Measurements from ENCODE around the gene AR. TPM values are rescaled to one million over a fixed set of nuclear protein-coding genes. Genes with fewer than 3 reads are reported as not detected.

Gene AR
- total RNA-seq, 2 donors from 2014 or later, result 77.4 to 119 TPM

DNA sequence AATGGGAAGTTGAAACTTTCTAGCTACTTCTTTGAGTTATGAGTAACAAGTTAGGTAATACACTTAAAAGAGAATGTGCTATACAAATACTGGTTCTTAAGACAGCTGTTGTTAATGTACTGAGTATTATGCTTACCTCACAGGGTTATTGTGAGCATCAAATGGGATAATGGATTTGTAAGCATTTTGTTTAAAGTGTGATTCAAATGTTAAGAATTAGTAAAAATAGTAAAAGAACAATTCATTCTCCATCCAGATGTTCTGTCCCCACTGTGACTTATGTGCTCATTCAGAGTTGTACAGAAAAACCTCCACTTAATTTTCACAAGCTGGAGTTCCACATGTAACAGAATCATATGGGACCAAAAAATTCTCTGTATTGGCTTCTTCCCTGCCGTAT lies 63.6 kb downstream of the AR start:
- Histone ChIP-seq H3K27ac (no peak overlapping the region), H3K4me1 (replicated peaks) (no peaks in the 10 kb centered on the region), H3K4me3 (no peak overlapping the region), H3K27me3 (replicated peaks; ENCODE audit: insufficient read depth) (no peaks in the 10 kb centered on the region), H3K36me3 (no peaks in the 10 kb centered on the region), H3K9me3 (no peaks in the 10 kb centered on the region)
- DNase-seq (ENCODE audit: low spot score), result no peak
- TF ChIP-seq POLR2A (IDR thresholded peaks at IDR 0.05), result no peak
- TF ChIP-seq POLR2AphosphoS5 (IDR thresholded peaks at IDR 0.05), result no peak
- TF ChIP-seq, protein P1, sequence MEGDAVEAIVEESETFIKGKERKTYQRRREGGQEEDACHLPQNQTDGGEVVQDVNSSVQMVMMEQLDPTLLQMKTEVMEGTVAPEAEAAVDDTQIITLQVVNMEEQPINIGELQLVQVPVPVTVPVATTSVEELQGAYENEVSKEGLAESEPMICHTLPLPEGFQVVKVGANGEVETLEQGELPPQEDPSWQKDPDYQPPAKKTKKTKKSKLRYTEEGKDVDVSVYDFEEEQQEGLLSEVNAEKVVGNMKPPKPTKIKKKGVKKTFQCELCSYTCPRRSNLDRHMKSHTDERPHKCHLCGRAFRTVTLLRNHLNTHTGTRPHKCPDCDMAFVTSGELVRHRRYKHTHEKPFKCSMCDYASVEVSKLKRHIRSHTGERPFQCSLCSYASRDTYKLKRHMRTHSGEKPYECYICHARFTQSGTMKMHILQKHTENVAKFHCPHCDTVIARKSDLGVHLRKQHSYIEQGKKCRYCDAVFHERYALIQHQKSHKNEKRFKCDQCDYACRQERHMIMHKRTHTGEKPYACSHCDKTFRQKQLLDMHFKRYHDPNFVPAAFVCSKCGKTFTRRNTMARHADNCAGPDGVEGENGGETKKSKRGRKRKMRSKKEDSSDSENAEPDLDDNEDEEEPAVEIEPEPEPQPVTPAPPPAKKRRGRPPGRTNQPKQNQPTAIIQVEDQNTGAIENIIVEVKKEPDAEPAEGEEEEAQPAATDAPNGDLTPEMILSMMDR (IDR thresholded peaks at IDR 0.05), result no peak
- WGBS, result 80% methylated on average over 1 of the region's 1 CpG
- intact Hi-C loops (cut with DNase I), result loop anchor here (10.0 kb wide), 1 partner anchor 63 kb away; the partner anchor contains the start of gene AR

DNA sequence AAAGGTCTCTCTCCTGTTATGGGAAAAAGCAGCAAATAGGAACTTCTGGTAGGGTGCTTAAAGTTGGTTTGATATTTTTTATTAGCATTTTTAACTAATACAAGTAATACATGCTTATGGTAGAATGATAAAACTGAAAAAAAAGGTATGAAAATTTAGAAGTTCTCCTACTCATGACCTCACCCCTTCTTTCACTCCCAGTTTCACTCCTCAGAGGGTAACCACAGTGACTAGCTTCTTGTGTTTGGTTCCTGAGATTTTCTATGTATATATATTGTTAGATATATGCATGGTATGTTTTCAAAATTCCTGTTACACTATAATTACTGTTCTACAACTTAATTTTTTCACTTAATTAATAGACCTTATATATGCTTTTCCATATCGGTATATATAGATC lies 66.5 kb downstream of the AR start:
- H3K36me3 ChIP-seq, result no peaks in the 10 kb centered on the region
- DNase-seq (ENCODE audit: low spot score), result no peak
- TF ChIP-seq POLR2AphosphoS5 (IDR thresholded peaks at IDR 0.05), result no peak
- TF ChIP-seq, protein P1 (IDR thresholded peaks at IDR 0.05), result no peak
- no peak overlapping the region for H3K27ac ChIP-seq
- no peaks in the 10 kb centered on the region for H3K27me3 ChIP-seq (replicated peaks; ENCODE audit: insufficient read depth)
- H3K9me3 ChIP-seq, result no peaks in the 10 kb centered on the region
- H3K4me1 ChIP-seq (replicated peaks), result no peaks in the 10 kb centered on the region
- H3K4me3 ChIP-seq, result no peak overlapping the region
- WGBS, result 0% methylated on average over 1 of the region's 1 CpG
- intact Hi-C loops (cut with DNase I), result no loop called here

DNA sequence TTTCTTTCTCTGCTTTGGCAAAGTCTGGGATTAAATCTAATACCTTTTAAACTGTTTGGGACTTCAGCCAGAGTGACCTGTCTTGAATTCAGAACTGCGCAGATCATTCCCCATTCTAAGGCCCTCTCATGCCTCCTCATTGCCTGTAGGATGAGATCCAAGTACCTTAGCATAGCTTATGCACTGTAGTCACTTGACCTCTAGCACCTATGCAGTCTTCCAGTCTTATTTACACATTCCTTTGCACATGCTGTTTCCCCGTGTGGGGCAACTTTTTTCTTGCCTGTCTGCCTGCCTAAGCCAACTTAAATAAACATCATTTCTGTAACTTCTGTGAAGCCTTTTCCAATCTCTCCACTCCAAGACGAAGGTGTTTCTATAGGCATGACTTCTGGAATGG lies 68.4 kb downstream of the AR start:
- Histone ChIP-seq H3K27ac (no peak overlapping the region), H3K36me3 (no peaks in the 10 kb centered on the region), H3K4me1 (replicated peaks) (no peaks in the 10 kb centered on the region), H3K27me3 (replicated peaks; ENCODE audit: insufficient read depth) (no peaks in the 10 kb centered on the region), H3K9me3 (no peaks in the 10 kb centered on the region), H3K4me3 (no peak overlapping the region)
- TF ChIP-seq POLR2AphosphoS5 (IDR thresholded peaks at IDR 0.05) (no peak), POLR2A (IDR thresholded peaks at IDR 0.05) (no peak)
- TF ChIP-seq, protein P1 (IDR thresholded peaks at IDR 0.05), result no peak
- intact Hi-C loops (cut with DNase I), result no loop called here
- no peak for DNase-seq (ENCODE audit: low spot score)
- 48% methylated on average over 3 of the region's 3 CpGs for WGBS

DNA sequence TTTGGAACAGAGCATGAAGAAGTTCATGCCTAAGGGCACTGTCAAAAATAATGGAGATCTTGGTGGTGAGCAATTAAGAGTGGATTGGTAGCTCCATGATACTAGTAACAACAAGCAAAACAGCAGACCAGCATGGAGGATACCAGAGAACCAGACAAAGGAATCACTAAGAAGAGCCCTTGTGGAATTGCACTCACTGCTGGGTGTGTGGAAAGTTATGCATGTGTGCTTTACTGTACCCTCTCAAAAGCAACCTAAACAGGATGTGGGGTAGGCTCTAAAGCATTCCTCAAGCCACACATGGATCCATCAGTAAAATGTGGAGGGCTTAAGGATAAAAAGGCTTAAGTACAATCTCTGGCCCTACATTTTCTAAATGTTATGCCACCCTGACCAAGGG lies 69.5 kb downstream of the AR start:
- no peaks in the 10 kb centered on the region for H3K4me1 ChIP-seq (replicated peaks)
- TF ChIP-seq POLR2AphosphoS5 (IDR thresholded peaks at IDR 0.05), result no peak
- TF ChIP-seq POLR2A (IDR thresholded peaks at IDR 0.05), result no peak
- TF ChIP-seq, protein P1 (IDR thresholded peaks at IDR 0.05), result no peak
- DNase-seq (ENCODE audit: low spot score), result no peak
- intact Hi-C loops (cut with DNase I), result no loop called here
- H3K27ac ChIP-seq, result no peak overlapping the region
- H3K9me3 ChIP-seq, result no peaks in the 10 kb centered on the region
- H3K4me3 ChIP-seq, result no peak overlapping the region
- no peaks in the 10 kb centered on the region for H3K36me3 ChIP-seq
- H3K27me3 ChIP-seq (replicated peaks; ENCODE audit: insufficient read depth), result no peaks in the 10 kb centered on the region

DNA sequence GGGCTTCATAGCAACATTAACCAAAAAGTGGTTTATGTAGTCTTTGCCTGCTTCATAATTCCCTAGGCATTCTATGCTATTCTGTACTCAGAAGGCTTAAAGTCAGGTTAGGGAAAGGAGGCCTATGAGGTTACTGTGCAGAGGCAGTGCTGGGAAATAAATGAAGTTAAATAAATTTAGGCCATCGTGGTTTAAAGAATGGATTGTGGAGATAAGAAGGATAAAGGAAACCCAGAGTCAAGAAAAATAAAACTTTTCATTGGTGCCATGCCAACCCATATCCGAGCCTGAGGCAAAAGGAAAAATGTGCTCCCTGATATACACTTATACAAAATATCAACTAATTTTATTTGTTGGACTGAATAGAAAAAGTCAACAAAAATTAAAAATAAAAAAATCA lies 70.2 kb downstream of the AR start:
- intact Hi-C loops (cut with DNase I), result no loop called here
- TF ChIP-seq, protein P1 (IDR thresholded peaks at IDR 0.05), result no peak
- TF ChIP-seq POLR2A (IDR thresholded peaks at IDR 0.05), result no peak
- TF ChIP-seq POLR2AphosphoS5 (IDR thresholded peaks at IDR 0.05), result no peak
- WGBS, result 68% methylated on average over 2 of the region's 2 CpGs

More for the DNA sequence above, 70.2 kb downstream of the AR start:
- no peak overlapping the region for H3K27ac ChIP-seq
- no peaks in the 10 kb centered on the region for H3K27me3 ChIP-seq (replicated peaks; ENCODE audit: insufficient read depth)
- no peak overlapping the region for H3K4me3 ChIP-seq
- DNase-seq (ENCODE audit: low spot score), result no peak
- no peaks in the 10 kb centered on the region for H3K4me1 ChIP-seq (replicated peaks)
- H3K9me3 ChIP-seq, result no peaks in the 10 kb centered on the region
- no peaks in the 10 kb centered on the region for H3K36me3 ChIP-seq
